Mesenchymal stem cell (in vitro differentiated cells and primary cell): ENCODE results near the gene SLC9A9.
A peak's percentile ranks its signal among the peaks of the same experiment; 100 is the strongest.

ENCODE experiments used
- DNase-seq: peaks from one replicate; pipeline ENCODE4 v3.0.0-alpha.2; 2013
- H2AFZ ChIP-seq: one replicate; pipeline ENCODE4 v1.6.1; 2013; ENCODE audit warnings: low read depth, mild to moderate bottlenecking, control low read depth, inconsistent platforms, low read length, moderate library complexity
- H2AK5ac ChIP-seq: 2 replicates; pipeline ENCODE4 v1.6.1; 2013; ENCODE audit warnings: low read length, moderate library complexity, mild to moderate bottlenecking, inconsistent platforms; ENCODE audit not compliant: severe bottlenecking
- H2BK120ac ChIP-seq: one replicate; pipeline ENCODE4 v1.6.1; 2013; ENCODE audit warnings: low read depth, mild to moderate bottlenecking, inconsistent platforms, low read length, moderate library complexity
- H2BK12ac ChIP-seq, 2 experiments: one replicate each; pipeline ENCODE4 v1.6.1; 2013; ENCODE audit warnings: inconsistent platforms in 2 of 2, low read length in 2 of 2, mild to moderate bottlenecking in 2 of 2, moderate library complexity in 2 of 2, control low read depth in 1 of 2
- H2BK15ac ChIP-seq: one replicate; pipeline ENCODE4 v1.6.1; 2013; ENCODE audit warnings: mild to moderate bottlenecking, low read depth, inconsistent platforms; ENCODE audit not compliant: poor library complexity, severe bottlenecking
- H2BK5ac ChIP-seq: 2 replicates; pipeline ENCODE4 v1.6.1; 2013; ENCODE audit warnings: low read depth, mild to moderate bottlenecking, low read length, control low read depth, inconsistent platforms; ENCODE audit not compliant: poor library complexity, severe bottlenecking
- H3K14ac ChIP-seq, 2 experiments: one replicate each; pipeline ENCODE4 v1.6.1; 2013; ENCODE audit warnings: inconsistent platforms in 2 of 2, low read length in 2 of 2, control low read depth in 1 of 2, mild to moderate bottlenecking in 1 of 2, moderate library complexity in 1 of 2
- H3K18ac ChIP-seq, 2 experiments: one replicate each; pipeline ENCODE4 v1.6.1; 2013; ENCODE audit warnings: inconsistent platforms in 2 of 2, low read length in 2 of 2, control low read depth in 1 of 2, low read depth in 1 of 2, mild to moderate bottlenecking in 1 of 2
- H3K23ac ChIP-seq, 2 experiments: one replicate each; pipeline ENCODE4 v1.6.1; 2013; ENCODE audit warnings: inconsistent platforms in 2 of 2, low read length in 2 of 2, mild to moderate bottlenecking in 2 of 2, moderate library complexity in 2 of 2, control low read depth in 1 of 2
- H3K27ac ChIP-seq: 2 replicates; pipeline ENCODE4 v1.5.1; 2013; ENCODE audit warnings: mild to moderate bottlenecking, moderate library complexity, low read length, control low read depth, inconsistent platforms; ENCODE audit not compliant: poor library complexity, severe bottlenecking
- H3K27me3 ChIP-seq, 2 experiments: 2 replicates each; pipeline versions ENCODE4 v1.6.1 to v1.7.0; 2013; ENCODE audit warnings: low read length in 2 of 2, mild to moderate bottlenecking in 2 of 2, moderate library complexity in 2 of 2, control low read depth in 1 of 2, inconsistent platforms in 1 of 2; ENCODE audit not compliant: control insufficient read depth in 1 of 2, insufficient read depth in 1 of 2
- H3K36me3 ChIP-seq, 2 experiments: 2 replicates each; pipeline versions ENCODE4 v1.6.1 to v1.7.0; 2013; ENCODE audit warnings: low read length in 2 of 2, control low read depth in 1 of 2, inconsistent platforms in 1 of 2, low read depth in 1 of 2, mild to moderate bottlenecking in 1 of 2; ENCODE audit not compliant: insufficient read depth in 2 of 2, control insufficient read depth in 1 of 2
- H3K4ac ChIP-seq, 2 experiments: one replicate each; pipeline ENCODE4 v1.6.1; 2013; ENCODE audit warnings: inconsistent platforms in 2 of 2, low read length in 2 of 2, mild to moderate bottlenecking in 2 of 2, moderate library complexity in 2 of 2, control low read depth in 1 of 2, low read depth in 1 of 2
- H3K4me1 ChIP-seq: 2 replicates; pipeline ENCODE4 v1.6.1; 2013; ENCODE audit warnings: low read depth, low read length, control low read depth; ENCODE audit not compliant: control insufficient read depth, insufficient read depth
- H3K4me2 ChIP-seq: 2 replicates; pipeline ENCODE4 v1.6.1; 2013; ENCODE audit warnings: low read length, mild to moderate bottlenecking, inconsistent platforms; ENCODE audit not compliant: poor library complexity, severe bottlenecking
- H3K4me3 ChIP-seq, 2 experiments: 2 replicates each; pipeline versions ENCODE4 v1.5.1 to v1.7.0; 2013; ENCODE audit warnings: low read length in 2 of 2, mild to moderate bottlenecking in 2 of 2, control low read depth in 1 of 2, low read depth in 1 of 2; ENCODE audit not compliant: insufficient read depth in 1 of 2
- H3K79me1 ChIP-seq: replicated peaks from 2 replicates; pipeline ENCODE4 v1.6.1; 2013; ENCODE audit warnings: mild to moderate bottlenecking, control low read depth, low read length, inconsistent platforms; ENCODE audit not compliant: poor library complexity, severe bottlenecking
- H3K9ac ChIP-seq: 2 replicates; pipeline ENCODE4 v1.7.0; 2013; ENCODE audit warnings: mild to moderate bottlenecking, low read length, moderate library complexity
- H3K9me3 ChIP-seq: 2 replicates; pipeline ENCODE4 v1.7.0; 2013; ENCODE audit warnings: mild to moderate bottlenecking, low read length; ENCODE audit not compliant: control insufficient read depth
- H4K8ac ChIP-seq: one replicate; pipeline ENCODE4 v1.6.1; 2013; ENCODE audit warnings: inconsistent platforms, mild to moderate bottlenecking, low read length, moderate library complexity
- H4K91ac ChIP-seq: one replicate; pipeline ENCODE4 v1.6.1; 2013; ENCODE audit warnings: mild to moderate bottlenecking, low read length, inconsistent platforms
- WGBS: methylation state at CpG from one replicate; pipeline ENCODE4 v1.1.7; 2013; ENCODE audit warnings: mixed read lengths; 5-methylcytosine and 5-hydroxymethylcytosine counted together

Gene SLC9A9

DNA sequence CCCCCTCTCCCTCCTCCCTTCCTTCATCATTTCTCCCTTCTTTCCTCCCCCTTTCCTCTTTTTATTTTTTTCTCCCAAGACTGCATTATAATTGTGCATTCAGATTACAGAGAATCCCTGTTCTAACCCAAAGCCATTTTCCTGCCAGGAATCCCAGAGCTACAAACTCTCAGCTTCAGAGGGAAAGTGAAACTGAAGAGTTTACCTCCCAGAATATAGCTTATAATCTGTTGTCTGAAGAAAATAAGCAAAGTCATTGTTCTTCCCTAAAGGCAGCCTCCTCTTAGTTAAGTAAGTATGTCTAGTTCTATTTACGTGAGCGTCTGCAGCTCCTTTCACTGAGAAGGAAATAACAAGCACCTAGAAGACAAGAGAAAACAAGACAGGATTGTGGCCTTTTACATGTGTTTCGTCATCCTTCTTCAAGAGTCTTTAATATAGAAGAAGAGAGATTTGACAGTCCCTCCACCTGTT, 631.5 kb downstream of the SLC9A9 start:
- Histone ChIP-seq H2BK5ac (no peak overlapping the region), H3K23ac (no peak overlapping the region), H3K9me3 (no peaks in the 10 kb centered on the region), H4K91ac (no peak overlapping the region), H3K27me3 (no peaks in the 10 kb centered on the region), H3K4ac (no peak overlapping the region), H4K8ac (no peak overlapping the region), H2AK5ac (no peak overlapping the region), H2BK12ac (no peak overlapping the region), H2BK15ac (no peak overlapping the region), H2BK120ac (no peak overlapping the region), H3K14ac (no peak overlapping the region), H3K36me3 (no peaks in the 10 kb centered on the region), H3K18ac (no peak overlapping the region), H2AFZ (no peak overlapping the region), H3K27ac (no peak overlapping the region), H3K9ac (peak overlapping the region; percentile 51), H3K4me2 (no peak overlapping the region), H3K4me1 (no peaks in the 10 kb centered on the region), H3K79me1 (no peaks in the 10 kb centered on the region), H3K4me3 (peak overlapping the region in 1 of 2 experiments; percentile 23)
- peak; percentile 46 for DNase-seq
- WGBS, result 93% methylated on average over 3 of the region's 3 CpGs
